Measurements from ENCODE around the gene PLA2G4C.
A peak's percentile ranks its signal among the peaks of the same experiment; 100 is the strongest.

PLA2G4C gene, protein sequence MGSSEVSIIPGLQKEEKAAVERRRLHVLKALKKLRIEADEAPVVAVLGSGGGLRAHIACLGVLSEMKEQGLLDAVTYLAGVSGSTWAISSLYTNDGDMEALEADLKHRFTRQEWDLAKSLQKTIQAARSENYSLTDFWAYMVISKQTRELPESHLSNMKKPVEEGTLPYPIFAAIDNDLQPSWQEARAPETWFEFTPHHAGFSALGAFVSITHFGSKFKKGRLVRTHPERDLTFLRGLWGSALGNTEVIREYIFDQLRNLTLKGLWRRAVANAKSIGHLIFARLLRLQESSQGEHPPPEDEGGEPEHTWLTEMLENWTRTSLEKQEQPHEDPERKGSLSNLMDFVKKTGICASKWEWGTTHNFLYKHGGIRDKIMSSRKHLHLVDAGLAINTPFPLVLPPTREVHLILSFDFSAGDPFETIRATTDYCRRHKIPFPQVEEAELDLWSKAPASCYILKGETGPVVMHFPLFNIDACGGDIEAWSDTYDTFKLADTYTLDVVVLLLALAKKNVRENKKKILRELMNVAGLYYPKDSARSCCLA

GRCh38 chr19:48110350-48110966, at the start of gene PLA2G4C:
Gene PLA2G4C, minus strand, starts transcription at chr19:48110817. Its CDS starts 4,288 bp downstream, at chr19:48106529.
- DNase-seq (ENCODE audit: low read depth), result peak; percentile 53

DNA sequence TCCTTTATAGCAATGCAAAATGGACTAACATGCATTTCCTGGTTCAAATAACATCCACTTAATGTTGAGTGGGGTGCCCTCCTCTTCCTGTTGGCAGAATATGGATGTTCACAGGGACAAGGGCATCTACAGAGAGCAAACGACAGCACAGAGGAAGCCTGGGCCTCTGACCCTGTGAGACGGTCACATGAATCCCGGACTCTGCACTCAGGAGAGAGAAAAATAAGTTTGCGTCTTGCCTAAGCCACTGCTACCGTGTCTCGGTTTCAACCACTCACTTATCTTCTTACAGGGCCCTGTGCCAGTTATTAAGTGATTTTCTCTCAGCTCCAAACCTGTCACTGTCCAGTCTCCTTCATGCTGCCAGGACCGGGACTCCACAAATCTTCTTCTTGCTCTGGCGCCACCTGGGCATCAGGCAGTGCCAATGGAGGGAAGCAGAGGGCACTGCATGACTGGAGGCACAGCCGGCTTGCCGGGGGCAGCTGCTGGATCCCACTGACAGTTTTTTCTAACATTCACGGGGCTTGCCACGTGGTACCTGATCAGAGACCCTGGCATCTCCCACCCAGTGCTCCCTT, 47.7 kb upstream of the PLA2G4C start:
- DNase-seq (ENCODE audit: low read depth), result no peak

- no peak for DNase-seq (ENCODE audit: low read depth)
These were observed 43.4 kb upstream of the PLA2G4C start for GRCh38 chr19:48154003-48154402.

DNA sequence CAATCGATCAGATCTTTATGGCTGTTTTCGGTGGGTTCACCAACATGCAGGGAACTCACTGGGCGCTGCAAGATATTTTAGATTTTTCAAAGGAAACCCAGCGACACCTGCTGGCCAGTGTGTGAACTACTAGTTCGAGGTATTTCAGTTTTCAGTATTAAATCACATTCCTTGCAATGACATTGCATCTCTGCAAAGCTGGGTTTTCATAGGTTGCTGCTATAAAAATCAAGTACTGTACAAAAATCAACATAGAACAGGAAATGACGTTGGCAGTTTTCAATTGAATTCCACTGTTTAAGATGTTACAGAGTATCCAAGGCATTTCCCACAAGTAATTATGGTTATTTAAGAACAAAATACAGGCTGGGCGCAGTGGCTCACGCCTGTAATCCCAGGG, 41.9 kb upstream of the PLA2G4C start:
- no peak for DNase-seq (ENCODE audit: low read depth)

DNA sequence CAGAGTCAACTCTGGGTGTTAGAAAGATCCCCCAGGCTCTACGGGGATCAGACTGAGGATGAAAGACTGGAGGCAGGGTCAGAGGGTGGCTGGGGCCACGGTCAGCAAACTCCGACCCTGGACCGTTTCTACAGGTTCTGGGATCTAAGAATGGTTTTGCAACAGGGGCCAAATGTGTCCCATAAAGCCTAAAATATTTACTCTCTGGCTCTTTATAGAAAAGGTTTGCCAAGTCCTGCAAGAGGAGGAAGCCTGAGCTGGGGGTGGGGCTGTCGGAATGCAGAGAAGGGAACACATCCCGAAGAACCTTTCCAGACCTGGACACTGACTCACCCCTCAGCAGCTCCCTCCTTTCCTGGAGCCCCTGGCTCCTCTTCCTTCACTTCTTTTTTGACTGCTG, 38.8 kb upstream of the PLA2G4C start:
- no peak for DNase-seq (ENCODE audit: low read depth)

DNA sequence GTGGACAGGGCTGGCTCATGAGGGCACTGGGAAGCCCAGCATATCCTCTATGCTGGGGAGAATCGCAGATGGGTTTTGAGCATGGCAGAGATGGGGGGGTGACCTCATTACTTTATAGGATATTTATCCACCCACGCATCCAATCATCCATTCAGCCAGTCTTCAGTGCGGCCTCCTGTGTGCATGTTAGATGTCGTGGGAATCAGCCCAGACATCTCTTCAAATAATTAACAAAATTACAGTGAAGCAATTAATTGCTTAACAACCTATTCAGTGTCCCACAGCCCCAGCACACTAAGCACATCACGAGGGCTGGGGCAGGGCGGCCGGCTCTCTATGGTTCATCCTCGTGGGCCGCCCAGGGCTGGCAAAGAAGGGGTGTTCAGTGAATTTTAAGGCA, 38.0 kb upstream of the PLA2G4C start:
- DNase-seq (ENCODE audit: low read depth), result no peak

GRCh38 chr19:48147597-48148175, 37.1 kb upstream of the PLA2G4C start:
- DNase-seq (ENCODE audit: low read depth), result no peak

- DNase-seq (ENCODE audit: low read depth), result no peak
These were observed 28.4 kb upstream of the PLA2G4C start for GRCh38 chr19:48139053-48139452.

DNA sequence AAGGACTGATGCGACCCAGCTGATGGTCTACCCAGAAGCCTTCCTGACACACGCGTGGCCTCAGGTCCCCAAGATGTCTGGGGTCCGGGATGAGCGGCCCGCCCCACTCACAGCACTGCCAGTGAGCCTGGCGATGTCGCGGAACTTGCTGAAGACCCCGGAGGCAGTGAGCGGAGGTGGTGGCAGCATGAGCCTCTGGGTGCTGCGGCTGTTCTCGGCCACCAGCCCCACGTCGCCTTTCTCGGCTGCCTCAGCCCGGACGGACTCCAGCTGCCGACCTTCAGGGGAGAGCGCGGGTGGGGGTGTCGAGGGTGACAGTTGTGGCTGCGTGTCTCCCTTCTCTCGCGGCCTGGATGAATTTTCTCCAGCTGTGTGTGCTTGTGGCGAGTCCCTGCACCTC, 26.8 kb upstream of the PLA2G4C start:
- DNase-seq (ENCODE audit: low read depth), result no peak

GRCh38 chr19:48136547-48136946, 25.9 kb upstream of the PLA2G4C start:
- no peak for DNase-seq (ENCODE audit: low read depth)

- DNase-seq (ENCODE audit: low read depth), result no peak
These were observed 24.8 kb upstream of the PLA2G4C start for GRCh38 chr19:48135411-48135810.

GRCh38 chr19:48133094-48133493, 22.5 kb upstream of the PLA2G4C start:
- DNase-seq (ENCODE audit: low read depth), result no peak

DNA sequence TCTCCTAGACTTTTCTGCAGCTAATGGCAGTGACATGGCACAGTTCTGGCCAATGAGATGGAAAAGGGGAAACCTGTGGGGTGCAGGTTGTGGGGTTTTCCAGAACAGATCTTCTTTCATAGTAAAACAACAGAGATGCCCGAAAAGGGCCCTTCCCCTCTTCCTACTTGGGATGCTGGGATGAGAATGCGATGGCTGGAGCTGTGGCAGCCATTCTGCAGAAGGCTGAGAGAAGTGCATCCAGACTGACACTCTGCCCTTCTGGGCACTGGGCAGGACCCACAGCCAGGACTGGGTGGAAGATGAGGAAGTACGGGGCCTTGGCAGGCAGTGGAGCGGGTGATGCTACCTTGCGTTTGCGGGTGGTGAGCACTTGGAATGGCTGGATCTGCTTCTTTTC, 16.9 kb upstream of the PLA2G4C start:
- no peak for DNase-seq (ENCODE audit: low read depth)

DNA sequence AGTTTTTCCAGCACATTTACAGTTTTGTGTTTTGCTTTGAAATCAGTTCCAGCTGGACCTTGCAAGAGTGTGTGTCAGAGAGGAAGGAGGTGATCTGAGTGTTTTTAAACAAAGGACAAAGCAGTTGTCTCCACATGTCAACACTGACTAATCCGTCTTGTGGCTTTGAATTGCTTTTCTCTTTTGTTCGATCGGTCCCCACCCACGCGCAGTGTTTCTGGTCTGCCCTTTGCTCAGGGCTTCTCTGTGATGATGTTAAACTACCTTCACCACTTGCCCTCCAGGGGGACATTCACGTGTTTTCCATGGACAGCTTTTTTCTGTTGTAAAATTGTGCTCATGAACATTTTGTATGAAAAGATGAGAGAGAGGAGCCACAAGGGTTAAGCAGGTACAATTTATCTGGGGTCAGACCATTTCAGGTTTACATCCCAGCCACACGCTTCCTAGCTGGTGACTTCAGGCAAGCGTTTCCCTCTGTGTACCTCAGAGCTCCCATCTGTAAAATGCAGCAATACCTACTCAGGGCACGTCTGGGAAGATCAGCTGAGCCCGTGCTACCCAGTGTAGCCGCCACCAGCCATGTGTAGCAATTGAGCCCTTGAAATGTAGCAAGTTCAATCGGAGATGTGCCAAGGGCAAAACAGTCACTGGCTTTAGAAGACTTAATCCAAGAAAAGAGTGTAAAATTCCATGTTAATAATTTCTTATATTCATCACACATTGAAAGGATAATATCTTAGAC, 13.5 kb upstream of the PLA2G4C start:
- DNase-seq (ENCODE audit: low read depth), result no peak

DNA sequence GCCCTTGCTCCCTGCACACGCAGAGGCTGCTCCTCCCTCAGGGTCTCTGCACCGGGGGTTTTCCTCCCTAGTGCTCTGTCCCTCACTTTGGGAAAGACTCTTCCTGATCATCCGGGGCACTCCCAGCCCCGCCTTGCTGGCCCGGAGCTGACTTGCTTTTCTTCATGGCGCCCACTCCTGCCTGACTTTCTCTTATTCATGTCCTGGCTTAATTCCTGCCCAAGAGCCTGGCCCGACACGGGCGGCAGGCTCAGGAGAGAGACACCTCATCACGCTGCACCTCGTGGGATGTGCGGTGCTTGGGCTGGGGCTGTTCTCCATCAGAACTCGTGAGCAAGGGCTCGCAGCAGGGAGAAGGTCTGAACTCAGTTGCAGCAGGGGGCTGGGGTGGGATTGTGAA, 11.8 kb upstream of the PLA2G4C start:
- no peak for DNase-seq (ENCODE audit: low read depth)

GRCh38 chr19:48121909-48122371, 11.3 kb upstream of the PLA2G4C start:
- DNase-seq (ENCODE audit: low read depth), result no peak

GRCh38 chr19:48121066-48121465, 10.4 kb upstream of the PLA2G4C start:
- DNase-seq (ENCODE audit: low read depth), result no peak

- DNase-seq (ENCODE audit: low read depth), result no peak
These were observed 9.9 kb upstream of the PLA2G4C start for GRCh38 chr19:48120505-48120904.

DNA sequence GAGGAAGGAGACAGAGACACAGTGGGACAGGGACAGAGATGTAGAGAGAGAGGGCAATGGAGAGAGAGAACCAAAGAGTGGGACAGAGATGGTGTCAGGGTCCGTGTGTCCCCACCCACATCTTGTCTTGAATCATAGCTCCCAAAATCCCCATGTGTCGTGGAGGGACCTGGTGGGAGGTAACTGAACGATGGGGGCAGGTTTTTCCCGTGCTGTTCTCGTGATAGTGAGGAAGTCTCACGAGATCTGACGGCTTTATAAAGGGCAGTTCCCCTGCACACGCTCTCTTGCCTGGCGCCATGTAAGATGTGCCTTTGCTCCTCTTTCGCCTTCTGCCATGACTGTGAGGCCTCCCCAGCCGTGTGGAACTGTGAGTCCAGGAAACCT, 7.5 kb upstream of the PLA2G4C start:
- DNase-seq (ENCODE audit: low read depth), result no peak

- no peak for DNase-seq (ENCODE audit: low read depth)
These were observed 7.0 kb upstream of the PLA2G4C start for GRCh38 chr19:48117515-48118130.

- DNase-seq (ENCODE audit: low read depth), result no peak
These were observed 2.7 kb upstream of the PLA2G4C start for GRCh38 chr19:48113190-48113917.

Measured in T-helper 22 cell (primary cell).